PFSK-1 (cell line): Measurements from ENCODE around the gene CDKN1A.

Experiments used
- FOXP2 ChIP-seq: optimal IDR thresholded peaks from 2 replicates; pipeline ENCODE3; 2011; ENCODE audit warnings: borderline replicate concordance, control low read depth, inconsistent platforms; ENCODE audit not compliant: insufficient read depth; ENCODE audit errors: extremely low read length, extremely low read depth
- POLR2AphosphoS5 ChIP-seq: IDR thresholded peaks from 2 replicates; pipeline ENCODE4 v1.6.1; 2012; ENCODE audit warnings: low read depth, mild to moderate bottlenecking, control low read depth, low read length, moderate library complexity
- REST ChIP-seq, 2 experiments: IDR thresholded peaks; 2 replicates each; pipeline versions ENCODE4 v1.6.1 to v1.8.0; 2011 to 2012; ENCODE audit warnings: low read depth in 2 of 2, low read length in 2 of 2, control low read depth in 1 of 2, inconsistent platforms in 1 of 2, mild to moderate bottlenecking in 1 of 2, moderate library complexity in 1 of 2; ENCODE audit not compliant: insufficient read depth in 1 of 2
- SIN3A ChIP-seq: IDR thresholded peaks from 2 replicates; pipeline ENCODE4 v1.6.1; 2012; ENCODE audit warnings: mild to moderate bottlenecking, low read length, moderate library complexity, borderline replicate concordance; ENCODE audit not compliant: insufficient read depth
- TAF1 ChIP-seq: IDR thresholded peaks from 2 replicates; pipeline ENCODE4 v1.6.1; 2012; ENCODE audit warnings: low read length, control low read depth, borderline replicate concordance; ENCODE audit not compliant: insufficient read depth

The CDKN1A gene

GRCh38 chr6:36719126-36719525 is 40.6 kb downstream of the CDKN1A start:
- no peak for TF ChIP-seq REST (IDR thresholded peaks at IDR 0.05; ENCODE audit: insufficient read depth in 1 of 2, low read depth in 2 of 2, low read length in 2 of 2)
- no peak for TF ChIP-seq TAF1

DNA sequence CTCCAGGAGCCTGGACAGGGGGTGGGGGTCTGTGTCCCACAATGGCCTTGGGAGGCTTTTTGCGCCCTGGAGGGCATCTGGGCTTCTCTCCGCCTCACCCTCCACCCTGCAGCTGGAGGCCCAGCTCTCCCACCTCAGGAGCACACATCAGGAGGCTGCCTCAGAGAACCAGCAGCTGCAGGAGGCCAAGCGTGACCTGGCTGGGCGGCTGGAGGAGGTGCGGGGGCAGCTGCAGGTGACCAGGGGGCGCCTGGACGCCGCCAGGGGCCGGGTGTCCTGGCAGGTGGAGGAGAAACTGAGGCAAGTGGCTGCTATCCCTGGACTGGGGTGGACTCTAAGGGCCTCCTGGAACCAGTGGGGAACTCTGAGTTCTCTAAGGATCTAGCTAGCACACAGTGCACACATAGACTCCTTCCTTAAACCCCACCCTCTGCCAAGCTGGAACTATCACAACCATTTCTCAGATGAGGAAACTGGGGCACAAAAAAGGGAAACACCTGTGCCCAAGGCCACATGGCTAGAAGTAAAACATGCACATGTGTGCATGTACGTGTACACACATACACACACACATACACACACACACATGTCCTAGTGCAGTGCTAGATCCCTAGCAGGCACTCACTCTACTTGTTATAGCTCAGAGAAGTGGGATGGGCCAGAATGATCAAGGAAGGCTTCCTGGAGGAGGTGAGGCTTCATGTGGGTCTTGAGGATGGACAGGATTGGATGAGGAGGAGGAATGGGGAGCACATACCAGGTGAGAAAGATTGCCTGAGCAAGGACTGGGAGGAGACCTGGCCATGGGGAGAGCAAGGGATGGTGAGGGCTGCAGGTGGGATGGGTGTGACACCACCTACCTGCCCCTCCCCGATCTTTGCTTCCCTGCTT is 42.0 kb downstream of the CDKN1A start:
- TF ChIP-seq FOXP2 (no peak), POLR2AphosphoS5 (no peak), TAF1 (no peak), SIN3A (no peak), REST (IDR thresholded peaks at IDR 0.05; ENCODE audit: insufficient read depth in 1 of 2, low read depth in 2 of 2, low read length in 2 of 2) (no peak)

DNA sequence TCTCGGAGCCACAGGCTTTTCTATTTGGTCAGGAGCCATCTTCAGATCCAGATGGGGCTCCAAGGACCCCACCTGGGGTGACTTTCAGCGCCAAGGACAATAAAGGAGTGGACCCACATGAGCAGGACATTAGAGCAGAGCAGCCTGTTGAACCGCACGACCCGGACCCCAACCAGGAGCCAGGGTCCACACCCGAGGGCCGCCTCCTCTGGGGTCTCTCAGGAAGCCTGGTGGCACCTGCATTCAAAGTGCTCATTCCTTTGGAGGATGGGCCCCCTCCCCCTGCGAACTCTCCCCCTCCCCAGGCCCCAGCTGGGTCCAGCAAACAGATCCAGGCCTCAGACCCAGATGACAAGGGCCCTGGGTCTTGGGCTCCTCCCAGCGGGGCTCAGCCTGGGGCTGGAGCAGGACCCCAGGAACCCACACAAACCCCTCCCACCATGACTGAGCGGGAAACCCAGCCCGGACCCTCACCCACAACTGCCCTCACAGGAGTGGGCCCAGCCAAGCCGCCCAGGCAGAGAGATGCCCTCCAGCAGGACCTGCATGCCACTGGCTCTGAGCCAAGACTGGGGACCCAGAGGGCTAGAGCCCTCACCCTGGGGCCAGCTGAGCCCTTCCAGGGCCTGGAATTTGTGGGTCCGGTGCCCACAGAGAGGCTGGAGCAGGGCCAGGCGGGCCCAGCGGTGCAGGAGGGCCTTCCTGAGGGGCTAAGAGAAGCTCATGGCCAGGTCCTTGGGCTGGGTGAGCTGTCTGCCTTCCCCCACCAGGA is 43.0 kb downstream of the CDKN1A start:
- TF ChIP-seq SIN3A (no peak), FOXP2 (no peak), TAF1 (no peak), REST (IDR thresholded peaks at IDR 0.05; ENCODE audit: insufficient read depth in 1 of 2, low read depth in 2 of 2, low read length in 2 of 2) (no peak), POLR2AphosphoS5 (no peak)

- no peak for TF ChIP-seq SIN3A
Observed at GRCh38 chr6:36722365-36722764, 43.9 kb downstream of the CDKN1A start.

DNA sequence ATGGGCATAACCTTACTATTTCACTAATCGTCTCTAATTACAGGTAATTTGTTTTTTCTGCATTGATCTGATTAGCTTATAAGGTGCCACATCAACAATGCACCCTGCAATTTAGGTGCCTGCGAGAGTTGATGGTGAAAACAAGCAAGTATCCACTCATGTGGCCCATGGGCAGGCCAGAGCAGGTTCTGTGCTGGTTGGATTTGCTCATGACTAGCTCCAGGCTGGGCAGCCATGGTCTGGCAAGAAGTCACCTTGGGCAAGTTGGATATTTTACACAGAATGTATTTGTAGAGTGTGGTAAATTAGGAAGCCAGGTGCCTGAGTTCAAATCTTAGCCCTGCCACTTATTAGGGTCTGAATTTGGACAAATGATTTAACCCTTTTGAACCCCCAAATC is 44.4 kb downstream of the CDKN1A start:
- TF ChIP-seq SIN3A (no peak), REST (IDR thresholded peaks at IDR 0.05; ENCODE audit: insufficient read depth in 1 of 2, low read depth in 2 of 2, low read length in 2 of 2) (no peak)
